B cell (primary cell): ENCODE results near the gene PRR3. TPM values are rescaled to one million over a fixed set of nuclear protein-coding genes. Genes with fewer than 3 reads are reported as not detected.

Experiments used
- ATAC-seq: fragments of 200-7000 bp; cut with Tn5 transposase; one replicate; pipeline ENCODE4 v1.10.0; 2021; ENCODE audit warnings: low read depth, mild to moderate bottlenecking, moderate number of reproducible peaks, moderate library complexity
- CTCF ChIA-PET: fragments of 350-600 bp; sonication (Branson Sonifier 250); formaldehyde crosslinking; loops from one replicate; lab custom pipeline; 2021; ENCODE audit warnings: antibody characterized with exemption, inconsistent platforms; lab: Charles Lee
- POLR2A ChIA-PET: fragments of 350-600 bp; sonication (Branson Sonifier 250); formaldehyde crosslinking; loops from one replicate; lab custom pipeline; 2021; ENCODE audit warnings: antibody characterized with exemption; lab: Charles Lee
- DNase-seq: peaks from one replicate; pipeline ENCODE4 v3.0.0; 2013
- H2AFZ ChIP-seq: 2 replicates; pipeline ENCODE4 v1.6.1; 2012; ENCODE audit warnings: mild to moderate bottlenecking, low read depth, low read length; ENCODE audit not compliant: insufficient read depth, poor library complexity, severe bottlenecking
- H3K27ac ChIP-seq, 2 donors: 1 replicate in 1 of 2; 2 replicates in 1 of 2; pipeline ENCODE4 v1.5.1; 2012 to 2013; ENCODE audit warnings: low read length in 2 of 2, mild to moderate bottlenecking in 2 of 2, moderate library complexity in 1 of 2
- H3K27me3 ChIP-seq, 4 experiments: fragments of 200-600 bp in 1 of 4; sonication (generic) in 1 of 4; replicated peaks in 1 of 4; 1 replicate in 2 of 4; 2 replicates in 2 of 4; pipeline versions ENCODE4 v1.6.1 to v1.7.0; 2013 to 2016; ENCODE audit warnings: low read length in 3 of 4, mild to moderate bottlenecking in 2 of 4, mixed read lengths in 1 of 4, moderate library complexity in 1 of 4; ENCODE audit not compliant: insufficient read depth in 4 of 4, control insufficient read depth in 3 of 4; ENCODE audit errors: control extremely low read depth in 1 of 4
- H3K36me3 ChIP-seq, 2 experiments: replicated peaks in 1 of 2; 1 replicate in 1 of 2; 2 replicates in 1 of 2; pipeline versions ENCODE4 v1.6.1 to v1.7.1; 2013; ENCODE audit warnings: low read length in 1 of 2; ENCODE audit not compliant: insufficient read depth in 2 of 2, control insufficient read depth in 1 of 2; ENCODE audit errors: control extremely low read depth in 1 of 2, extremely low read depth in 1 of 2
- H3K4me1 ChIP-seq, 2 donors: fragments of 200-600 bp in 1 of 2; sonication (generic) in 1 of 2; 1 replicate in 1 of 2; 2 replicates in 1 of 2; pipeline versions ENCODE4 v1.5.1 to v1.6.1; 2013 to 2017; ENCODE audit warnings: low read length in 2 of 2; ENCODE audit not compliant: control insufficient read depth in 2 of 2, insufficient read depth in 2 of 2
- H3K4me2 ChIP-seq: replicated peaks from 2 replicates; pipeline ENCODE3; 2012; ENCODE audit warnings: mild to moderate bottlenecking, low read depth, low read length; ENCODE audit not compliant: poor library complexity, severe bottlenecking
- H3K4me3 ChIP-seq, 5 experiments: fragments of 200-600 bp in 1 of 5; sonication (generic) in 1 of 5; 1 replicate in 3 of 5; 2 replicates in 2 of 5; pipeline versions ENCODE4 v1.5.1 to v1.7.0; 2011 to 2016; ENCODE audit warnings: low read length in 4 of 5, mild to moderate bottlenecking in 4 of 5, low read depth in 2 of 5, control low read depth in 1 of 5, moderate library complexity in 1 of 5; ENCODE audit not compliant: insufficient read depth in 1 of 5; ENCODE audit errors: control extremely low read depth in 1 of 5, extremely low read depth in 1 of 5
- H3K79me2 ChIP-seq: fragments of 200-600 bp; sonication (generic); one replicate; pipeline ENCODE4 v1.6.0; 2016; ENCODE audit warnings: low read length; ENCODE audit not compliant: control insufficient read depth, insufficient read depth
- H3K9ac ChIP-seq: fragments of 200-600 bp; sonication (generic); 2 replicates; pipeline ENCODE4 v1.6.1; 2017; ENCODE audit warnings: mild to moderate bottlenecking, low read length, moderate library complexity
- H3K9me3 ChIP-seq, 3 donors: one replicate each; pipeline versions ENCODE4 v1.6.1 to v1.7.1; 2013; ENCODE audit warnings: low read length in 2 of 3; ENCODE audit not compliant: control insufficient read depth in 2 of 3, insufficient read depth in 1 of 3; ENCODE audit errors: control extremely low read depth in 1 of 3
- H4K20me1 ChIP-seq: 2 replicates; pipeline ENCODE4 v1.6.0; 2012; ENCODE audit warnings: mild to moderate bottlenecking, low read length; ENCODE audit not compliant: insufficient read depth, control insufficient read depth, poor library complexity, severe bottlenecking
- H3K27ac Mint-ChIP-seq: one replicate; pipeline ENCODE4 v1.8.0; 2021; ENCODE audit warnings: mixed read lengths
- H3K27me3 Mint-ChIP-seq: one replicate; pipeline ENCODE4 v1.8.0; 2021; ENCODE audit warnings: mixed read lengths
- H3K4me1 Mint-ChIP-seq: one replicate; pipeline ENCODE4 v1.8.0; 2021; ENCODE audit warnings: mixed read lengths
- H3K4me3 Mint-ChIP-seq: one replicate; pipeline ENCODE4 v1.8.0; 2021; ENCODE audit warnings: mixed read lengths
- H3K9me3 Mint-ChIP-seq: one replicate; pipeline ENCODE4 v1.8.0; 2022; ENCODE audit warnings: mixed read lengths; ENCODE audit not compliant: insufficient read depth
- EZH2 ChIP-seq: IDR thresholded peaks from 2 replicates; pipeline ENCODE4 v1.6.1; 2012; ENCODE audit warnings: borderline replicate concordance, low read depth, mild to moderate bottlenecking, moderate library complexity, low read length; ENCODE audit not compliant: insufficient read depth, poor library complexity, severe bottlenecking
- WGBS: methylation state at CpG from one replicate; pipeline ENCODE4 v1.1.5; 2013; ENCODE audit warnings: missing lambda C conversion rate; ENCODE audit not compliant: insufficient coverage; 5-methylcytosine and 5-hydroxymethylcytosine counted together
- intact Hi-C: fragments of 100-400 bp; cut with micrococcal nuclease; formaldehyde crosslinking; loops from one replicate; pipeline ENCODE4 v1.10.0; 2022
- polyA plus RNA-seq: library from polyadenylated mRNA; depleted of rRNA; stranded (reverse); fragments of >200 nt; gene quantifications from 2 replicates; pipeline ENCODE4 v1.2.3, GENCODE V29; 2012
- total RNA-seq, 2 donors: library from RNA; stranded (reverse); fragments of 120-200 nt in 1 of 2; gene quantifications; 1 replicate in 1 of 2; 2 replicates in 1 of 2; pipeline versions ENCODE4 v1.2.3 to v1.2.4, GENCODE V29; 2013 to 2022
- TF ChIP-seq, protein P1 (sequence below): fragments of 200-600 bp; IDR thresholded peaks from one replicate; pipeline ENCODE4 v1.8.0; 2022; ENCODE audit warnings: antibody characterized with exemption, mild to moderate bottlenecking

PRR3 gene
- total and polyA plus RNA-seq, 2 donors (not counting 1 experiment from before 2014, with no cell fraction given), result 15.0 to 30.3 TPM

DNA sequence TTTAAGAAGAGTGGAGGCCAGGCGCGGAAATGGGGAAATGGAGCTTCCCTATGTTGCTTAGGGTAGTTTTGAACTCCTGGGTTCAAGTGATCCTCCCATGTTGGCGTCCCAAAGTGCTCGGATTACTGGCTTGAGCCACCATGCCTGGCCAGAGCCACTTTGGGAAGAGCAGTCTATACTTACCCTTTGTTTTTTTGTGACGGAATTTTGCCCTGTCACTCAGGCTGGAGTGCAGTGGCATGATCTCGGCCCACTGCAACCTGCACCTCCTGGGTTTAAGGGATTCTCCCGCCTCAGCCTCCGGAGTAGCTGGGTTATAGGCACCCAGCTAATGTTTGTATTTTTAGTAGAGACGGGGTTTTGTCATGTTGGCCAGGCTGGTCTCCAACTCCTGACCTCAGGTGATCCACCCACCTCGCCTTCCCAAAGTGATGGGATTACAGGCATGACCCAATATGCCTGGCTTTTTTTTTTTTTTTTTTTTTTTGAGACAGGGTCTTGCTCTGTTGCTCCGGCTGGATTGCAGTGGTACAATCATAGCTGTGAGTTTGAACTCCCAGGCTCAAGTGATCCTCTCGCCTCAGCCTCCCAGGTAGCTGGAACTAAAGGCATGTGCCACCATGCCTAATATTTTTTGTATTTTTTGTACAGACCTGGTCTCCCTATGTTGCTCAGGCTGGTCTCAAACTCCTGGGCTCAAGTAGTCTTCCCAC lies 42.0 kb downstream of the PRR3 start:
- no peaks in the 10 kb centered on the region for H3K9me3 Mint-ChIP-seq
- no peak overlapping the region for H3K4me2 ChIP-seq
- H3K9ac ChIP-seq, result no peak overlapping the region
- no peaks in the 10 kb centered on the region for H3K79me2 ChIP-seq
- 88% methylated on average over 10 of the region's 12 CpGs for WGBS
- TF ChIP-seq, protein P1, sequence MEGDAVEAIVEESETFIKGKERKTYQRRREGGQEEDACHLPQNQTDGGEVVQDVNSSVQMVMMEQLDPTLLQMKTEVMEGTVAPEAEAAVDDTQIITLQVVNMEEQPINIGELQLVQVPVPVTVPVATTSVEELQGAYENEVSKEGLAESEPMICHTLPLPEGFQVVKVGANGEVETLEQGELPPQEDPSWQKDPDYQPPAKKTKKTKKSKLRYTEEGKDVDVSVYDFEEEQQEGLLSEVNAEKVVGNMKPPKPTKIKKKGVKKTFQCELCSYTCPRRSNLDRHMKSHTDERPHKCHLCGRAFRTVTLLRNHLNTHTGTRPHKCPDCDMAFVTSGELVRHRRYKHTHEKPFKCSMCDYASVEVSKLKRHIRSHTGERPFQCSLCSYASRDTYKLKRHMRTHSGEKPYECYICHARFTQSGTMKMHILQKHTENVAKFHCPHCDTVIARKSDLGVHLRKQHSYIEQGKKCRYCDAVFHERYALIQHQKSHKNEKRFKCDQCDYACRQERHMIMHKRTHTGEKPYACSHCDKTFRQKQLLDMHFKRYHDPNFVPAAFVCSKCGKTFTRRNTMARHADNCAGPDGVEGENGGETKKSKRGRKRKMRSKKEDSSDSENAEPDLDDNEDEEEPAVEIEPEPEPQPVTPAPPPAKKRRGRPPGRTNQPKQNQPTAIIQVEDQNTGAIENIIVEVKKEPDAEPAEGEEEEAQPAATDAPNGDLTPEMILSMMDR, result no peak
- no peak for TF ChIP-seq EZH2
- DNase-seq (no peak), ATAC-seq (no peak)
- no peaks in the 10 kb centered on the region for H3K27me3 Mint-ChIP-seq
- ChIA-PET POLR2A (interaction anchor here (0.5 to 2.1 kb wide), 6 partner anchors 9 to 137 kb away, joined by 3 to 11 read pairs (median 6); no protein-coding TSS in a partner anchor), CTCF (interaction anchor here (0.6 to 12.2 kb wide), 15 partner anchors 8 to 578 kb away, joined by 3 to 295 read pairs (median 12); no protein-coding TSS in a partner anchor)
- H3K27me3 ChIP-seq, result no peaks in the 10 kb centered on the region
- H3K4me1 ChIP-seq, result peaks cover 0 to 6% of the 10 kb centered on the region in 2 donors
- intact Hi-C loops, result no loop called here
- no peak overlapping the region for H3K4me3 Mint-ChIP-seq
- H2AFZ ChIP-seq, result no peak overlapping the region
- peaks cover 6% of the 10 kb centered on the region for H3K4me1 Mint-ChIP-seq
- H3K27ac ChIP-seq, result peak overlapping the region in 1 of 2 donors; percentile 53
- no peak overlapping the region for H3K27ac Mint-ChIP-seq
- no peak overlapping the region for H3K4me3 ChIP-seq
- H3K9me3 ChIP-seq, result no peaks in the 10 kb centered on the region
- H4K20me1 ChIP-seq, result peaks cover 21% of the 10 kb centered on the region
- peaks cover 9 to 48% of the 10 kb centered on the region in 2 experiments for H3K36me3 ChIP-seq
